ENCODE measurements around the gene MKLN1.

MKLN1 gene

GRCh38 chr7:131289051-131289450 lies 38.6 kb upstream of the MKLN1 start:
- in situ Hi-C loops (cut with MboI; ENCODE audit: low sequenced_read_pairs, unreplicated experiment), result no loop called here

GRCh38 chr7:131292141-131292905 lies 35.4 kb upstream of the MKLN1 start:
- TF ChIP-seq CTCF (IDR thresholded peaks at IDR 0.05; ENCODE audit: borderline replicate concordance, control extremely low read depth, extremely low read depth, insufficient read depth, missing control alignments), result no peak
- no peak for DNase-seq (ENCODE audit: low spot score)
- in situ Hi-C loops (cut with MboI; ENCODE audit: low sequenced_read_pairs, unreplicated experiment), result no loop called here

More at GRCh38 chr7:131289051-131289450, 38.6 kb upstream of the MKLN1 start:
- no peak for DNase-seq (ENCODE audit: low spot score)
- TF ChIP-seq CTCF (IDR thresholded peaks at IDR 0.05; ENCODE audit: borderline replicate concordance, control extremely low read depth, extremely low read depth, insufficient read depth, missing control alignments), result no peak

- in situ Hi-C loops (cut with MboI; ENCODE audit: low sequenced_read_pairs, unreplicated experiment), result no loop called here
- no peak for TF ChIP-seq CTCF (IDR thresholded peaks at IDR 0.05; ENCODE audit: borderline replicate concordance, control extremely low read depth, extremely low read depth, insufficient read depth, missing control alignments)
- DNase-seq (ENCODE audit: low spot score), result no peak
Measured at GRCh38 chr7:131293018-131293417, 34.7 kb upstream of the MKLN1 start.

GRCh38 chr7:131294553-131294952 lies 33.1 kb upstream of the MKLN1 start:
- in situ Hi-C loops (cut with MboI; ENCODE audit: low sequenced_read_pairs, unreplicated experiment), result no loop called here
- no peak for DNase-seq (ENCODE audit: low spot score)
- no peak for TF ChIP-seq CTCF (IDR thresholded peaks at IDR 0.05; ENCODE audit: borderline replicate concordance, control extremely low read depth, extremely low read depth, insufficient read depth, missing control alignments)

GRCh38 chr7:131298608-131298992 lies 29.1 kb upstream of the MKLN1 start:
- no peak for DNase-seq (ENCODE audit: low spot score)
- no peak for TF ChIP-seq CTCF (IDR thresholded peaks at IDR 0.05; ENCODE audit: borderline replicate concordance, control extremely low read depth, extremely low read depth, insufficient read depth, missing control alignments)
- in situ Hi-C loops (cut with MboI; ENCODE audit: low sequenced_read_pairs, unreplicated experiment), result no loop called here

GRCh38 chr7:131299074-131299473 lies 28.6 kb upstream of the MKLN1 start:
- in situ Hi-C loops (cut with MboI; ENCODE audit: low sequenced_read_pairs, unreplicated experiment), result no loop called here
- TF ChIP-seq CTCF (IDR thresholded peaks at IDR 0.05; ENCODE audit: borderline replicate concordance, control extremely low read depth, extremely low read depth, insufficient read depth, missing control alignments), result no peak
- DNase-seq (ENCODE audit: low spot score), result no peak

All from GM13976 (cell line).